SK-MEL-5 (cell line): ENCODE measurements around the gene DOK1. TPM values are rescaled to one million over a fixed set of nuclear protein-coding genes. Genes with fewer than 3 reads are reported as not detected.
A peak's percentile ranks its signal among the peaks of the same experiment; 100 is the strongest.

Source experiments
- DNase-seq: peaks from one replicate; pipeline ENCODE4 v3.0.0-alpha.2; 2016; ENCODE audit warnings: low read depth, low spot score
- in situ Hi-C: cut with HindIII; loops from 2 replicates; pipeline ENCODE4 v1.10.0; 2016; ENCODE audit warnings: low sequenced_read_pairs, high pct_unique_total_duplicates, low pct_unique_long_range_greater_than_20kb
- total RNA-seq: library from RNA; depleted of rRNA; stranded (reverse); fragments of >200 nt; shearing (Covaris generic); gene quantifications from 2 replicates; pipeline ENCODE4 v1.2.3, GENCODE V29; 2014

DOK1 gene
- total RNA-seq, 1 experiment from 2014 or later = 3.5 TPM

- in situ Hi-C loops = no loop called here
- DNase-seq = no peak
Measured at GRCh38 chr2:74576211-74576862, 21.8 kb downstream of the DOK1 start.

DNA sequence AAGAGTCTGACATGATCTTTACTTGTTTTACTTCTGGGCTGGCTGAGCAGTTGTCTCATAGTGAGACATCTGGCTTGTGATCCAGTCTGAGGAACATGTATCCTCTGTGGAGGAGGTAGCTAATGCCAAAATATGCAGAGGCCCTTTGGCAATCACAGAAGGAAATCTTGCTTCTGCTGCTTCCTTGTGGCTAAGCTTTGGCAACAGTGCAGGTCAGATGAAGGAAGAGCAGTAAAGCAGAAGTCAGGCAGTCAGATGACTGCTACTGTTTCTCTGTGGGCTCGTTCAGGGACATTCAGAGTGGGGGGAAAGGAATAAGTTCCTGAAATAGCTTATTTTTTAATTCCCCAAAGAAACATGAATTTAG, 22.3 kb downstream of the DOK1 start:
- in situ Hi-C loops = no loop called here

GRCh38 chr2:74577448-74577847, 22.9 kb downstream of the DOK1 start:
- DNase-seq = peak; percentile 25
- in situ Hi-C loops = no loop called here

More for the DNA sequence above, 22.3 kb downstream of the DOK1 start:
- peak; percentile 47 for DNase-seq

DNA sequence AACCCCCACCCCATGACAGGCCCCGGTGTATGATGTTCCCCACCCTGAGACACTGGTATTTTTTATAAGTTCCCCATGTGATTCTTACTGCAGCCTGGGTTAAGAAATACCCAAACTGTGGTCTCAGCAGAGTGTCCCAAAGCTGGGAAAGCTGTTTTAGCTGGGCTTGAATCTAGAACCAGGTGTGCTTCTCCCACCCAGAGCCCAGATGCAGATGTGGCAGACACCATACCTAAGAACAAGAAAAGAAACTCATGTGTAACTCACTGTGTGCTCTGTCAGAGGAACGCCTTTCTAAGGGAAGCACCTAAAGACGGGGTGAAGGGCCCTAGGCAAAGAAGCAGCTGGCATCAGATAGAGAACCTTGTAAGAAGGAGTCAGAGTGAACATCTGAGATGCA, 23.9 kb downstream of the DOK1 start:
- in situ Hi-C loops = no loop called here
- DNase-seq = no peak

DNA sequence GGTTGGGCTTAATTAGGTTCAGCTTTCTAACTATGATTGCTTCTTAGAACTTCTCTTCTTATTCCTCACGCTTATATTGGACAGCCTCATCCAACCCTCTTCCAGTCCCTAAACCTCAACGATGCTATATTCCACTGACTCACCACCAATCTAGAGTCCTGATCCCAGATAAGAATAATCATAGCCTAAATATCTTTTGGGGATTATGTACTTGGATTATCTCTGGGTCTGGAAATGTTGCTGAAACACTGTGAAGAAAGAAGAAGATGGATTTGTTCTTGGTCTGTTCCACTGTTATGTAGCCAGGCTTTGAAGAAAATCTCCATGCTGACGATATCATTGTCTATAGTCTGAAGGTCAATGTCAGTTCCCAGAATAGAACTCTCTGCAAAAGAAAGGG, 26.9 kb downstream of the DOK1 start:
- DNase-seq = no peak
- in situ Hi-C loops = no loop called here

GRCh38 chr2:74582184-74582583, 27.7 kb downstream of the DOK1 start:
- in situ Hi-C loops = no loop called here
- DNase-seq = no peak

- DNase-seq = peak; percentile 99
- in situ Hi-C loops = no loop called here
Measured at GRCh38 chr2:74583504-74583903, 29.0 kb downstream of the DOK1 start.

- in situ Hi-C loops = no loop called here
- DNase-seq = peak; percentile 39
Measured at GRCh38 chr2:74584088-74584645, 29.6 kb downstream of the DOK1 start.

DNA sequence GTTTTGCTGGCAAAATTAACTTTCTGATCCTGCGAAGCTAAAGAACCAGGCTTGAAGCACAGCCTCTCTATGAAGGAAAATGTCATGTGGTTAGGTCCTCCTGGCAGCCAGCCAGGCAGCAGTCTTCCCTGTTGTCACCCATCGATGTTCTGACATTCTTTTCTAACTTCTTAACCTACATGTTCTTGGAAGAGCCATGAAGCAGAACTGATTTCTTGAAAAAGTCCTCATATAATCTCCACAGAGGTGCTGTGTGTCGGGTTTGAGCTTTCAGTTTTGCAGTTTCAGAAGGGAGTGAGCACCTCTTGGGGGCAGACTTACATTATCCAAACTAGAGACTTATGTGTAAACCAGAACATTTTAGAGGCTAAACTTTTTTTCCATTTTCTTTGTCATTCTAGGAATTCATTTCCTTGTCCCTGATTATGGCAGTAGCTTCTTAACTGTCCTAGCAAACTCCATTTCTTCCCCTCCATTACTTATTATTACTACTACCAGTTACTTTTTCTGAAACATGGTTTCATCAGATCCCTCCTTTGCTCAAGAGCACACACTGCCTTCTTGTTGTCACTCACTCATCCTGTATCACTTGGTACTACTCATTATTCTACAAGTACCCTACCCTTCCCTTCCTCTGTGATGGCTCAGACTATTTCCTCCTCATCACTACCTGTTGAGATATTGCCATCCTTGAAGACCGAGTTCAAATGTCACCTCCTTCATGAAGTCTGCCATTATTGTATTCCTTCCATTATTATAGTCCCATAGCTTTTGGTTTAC, 31.1 kb downstream of the DOK1 start:
- in situ Hi-C loops = loop anchor here (5.0 kb wide), 1 partner anchor 48 kb away; no protein-coding TSS in a partner anchor

GRCh38 chr2:74587664-74588277, 33.3 kb downstream of the DOK1 start:
- in situ Hi-C loops = loop anchor here (5.0 kb wide), 1 partner anchor 50 kb away; no protein-coding TSS in a partner anchor
- peak; percentile 89 for DNase-seq

More for the DNA sequence above, 31.1 kb downstream of the DOK1 start:
- DNase-seq = peak; percentile 55

DNA sequence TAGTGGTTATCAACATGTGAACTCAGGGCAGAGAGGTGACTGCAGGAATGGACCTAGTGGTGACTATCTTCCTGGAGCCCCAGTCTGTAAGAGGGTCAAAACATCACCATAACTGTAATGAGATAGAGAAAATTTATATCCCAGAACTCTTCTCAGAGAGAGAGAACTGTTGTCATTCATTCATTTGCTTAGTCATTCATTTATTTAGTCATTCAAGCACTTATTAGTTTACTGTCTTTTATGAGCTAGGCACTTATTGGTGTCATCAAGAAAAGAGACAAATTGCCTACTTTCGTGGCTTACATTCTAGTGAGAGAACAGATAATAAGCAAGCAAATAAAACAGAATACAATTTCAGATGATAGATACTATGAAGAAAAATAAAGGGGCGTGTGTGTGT, 34.1 kb downstream of the DOK1 start:
- no peak for DNase-seq
- in situ Hi-C loops = loop anchor here (5.0 kb wide), 1 partner anchor 51 kb away; no protein-coding TSS in a partner anchor

GRCh38 chr2:74593826-74594772, 39.6 kb downstream of the DOK1 start:
- in situ Hi-C loops = no loop called here
- DNase-seq = no peak

DNA sequence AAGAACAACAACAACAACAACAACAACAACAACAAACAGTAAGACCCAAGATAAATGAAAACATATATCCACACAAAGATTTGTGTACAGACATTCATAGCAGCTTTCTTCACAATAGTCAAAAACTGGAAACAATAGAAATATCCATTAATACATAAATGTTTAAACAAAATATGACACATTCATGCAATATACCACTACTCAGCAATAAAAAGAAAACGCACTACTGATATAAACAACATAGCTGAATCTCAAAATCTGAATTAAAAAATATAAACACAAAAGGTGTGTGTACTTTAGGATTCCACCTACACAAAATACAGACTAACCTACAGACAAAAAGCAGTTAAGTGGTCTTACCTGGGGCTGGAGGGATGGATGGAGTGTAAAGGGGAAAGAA, 42.1 kb downstream of the DOK1 start:
- no peak for DNase-seq
- in situ Hi-C loops = no loop called here

DNA sequence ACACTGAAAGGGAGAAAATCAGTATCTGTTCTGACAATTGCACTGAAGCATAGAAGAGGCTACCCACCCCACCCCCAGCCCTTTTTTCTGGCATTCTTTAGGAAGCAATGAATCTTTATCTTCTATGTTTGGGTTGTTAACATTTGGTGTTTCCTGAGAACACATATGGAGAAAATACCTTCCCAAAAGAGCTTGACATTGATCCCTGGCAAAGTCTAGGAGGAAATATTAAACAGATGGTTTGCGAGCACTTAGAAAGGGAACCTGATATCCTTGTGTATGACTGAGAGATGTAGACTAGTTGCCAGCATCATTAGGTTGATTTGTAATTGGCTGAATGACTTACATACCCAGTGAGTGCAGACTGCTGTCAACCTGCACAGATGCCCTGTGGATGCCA, 42.9 kb downstream of the DOK1 start:
- in situ Hi-C loops = no loop called here
- no peak for DNase-seq

- DNase-seq = no peak
- in situ Hi-C loops = no loop called here
Measured at GRCh38 chr2:74599676-74600075, 45.2 kb downstream of the DOK1 start.

DNA sequence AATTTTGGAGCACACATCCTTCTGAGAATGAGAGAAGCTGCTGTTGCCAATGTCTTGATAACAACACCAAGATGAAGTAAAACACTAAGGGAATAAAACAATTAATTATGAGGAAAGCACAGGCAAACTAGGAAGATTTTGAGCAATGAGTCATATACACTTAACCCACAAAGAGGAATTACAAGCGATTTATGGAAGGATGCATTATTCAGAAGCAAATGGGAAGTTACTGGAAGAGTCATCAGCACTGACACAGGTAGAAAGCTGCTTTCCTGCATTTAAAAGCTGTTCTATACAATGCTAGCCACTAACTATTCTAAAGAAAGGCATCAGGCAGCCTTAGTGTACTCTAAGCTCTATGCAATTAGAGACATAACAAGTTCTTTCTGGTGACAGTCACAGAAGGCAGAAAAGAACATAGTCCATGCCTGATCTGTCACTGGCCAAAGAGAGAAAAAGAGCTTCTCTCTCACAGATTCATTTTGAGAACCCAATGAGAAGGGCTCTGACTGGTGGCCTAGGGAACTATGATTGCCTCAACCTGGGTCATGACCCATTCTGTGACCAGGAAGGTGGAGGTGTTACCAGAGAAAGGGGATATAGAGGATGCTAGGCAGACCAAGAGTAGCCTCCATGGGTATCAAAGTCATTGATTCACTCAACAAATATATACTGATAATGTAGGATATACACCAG, 48.2 kb downstream of the DOK1 start:
- in situ Hi-C loops = no loop called here
- no peak for DNase-seq
